GM19467 (cell line): Measurements from ENCODE around the gene CLCNKB.
"Not testable (repeated sequence)": the region's sequence is repeated elsewhere in the genome, so short reads cannot be mapped to it uniquely, and the experiment has no call there.

Experiments
- ATAC-seq: cut with Tn5 transposase; IDR thresholded peaks from one replicate; pipeline ENCODE4 v1.9.1; 2021; ENCODE audit warnings: mild to moderate bottlenecking, moderate library complexity; ENCODE audit not compliant: unreplicated experiment

The CLCNKB gene

GRCh38 chr1:16043521-16043920 is at the start of gene CLCNKB:
Gene CLCNKB, plus strand, starts transcription at chr1:16043782. Its CDS starts 711 bp downstream, at chr1:16044493.
- ATAC-seq: no peak

- no peak for ATAC-seq
Measured at GRCh38 chr1:15994081-15994480, 49.5 kb upstream of the CLCNKB start.

- ATAC-seq: no peak
Measured at GRCh38 chr1:15994590-15995351, 48.8 kb upstream of the CLCNKB start.

- ATAC-seq: no peak
Measured at GRCh38 chr1:15997076-15997585, 46.5 kb upstream of the CLCNKB start.

GRCh38 chr1:15997637-15998280 is 45.8 kb upstream of the CLCNKB start:
- ATAC-seq: no peak

- ATAC-seq: no peak
Measured at GRCh38 chr1:15998929-15999328, 44.7 kb upstream of the CLCNKB start.

- ATAC-seq: not testable (repeated sequence)
Measured at GRCh38 chr1:16001274-16001673, 42.3 kb upstream of the CLCNKB start.

- ATAC-seq: no peak
Measured at GRCh38 chr1:16005597-16005996, 38.0 kb upstream of the CLCNKB start.

GRCh38 chr1:16006010-16006409 is 37.6 kb upstream of the CLCNKB start:
- ATAC-seq: no peak

GRCh38 chr1:16006552-16007485 is 36.8 kb upstream of the CLCNKB start:
- ATAC-seq: no peak

GRCh38 chr1:16007671-16008341 is 35.8 kb upstream of the CLCNKB start:
- no peak for ATAC-seq

GRCh38 chr1:16009030-16009460 is 34.5 kb upstream of the CLCNKB start:
- ATAC-seq: no peak

- ATAC-seq: no peak
Measured at GRCh38 chr1:16009678-16010077, 33.9 kb upstream of the CLCNKB start.

GRCh38 chr1:16010837-16011236 is 32.7 kb upstream of the CLCNKB start:
- no peak for ATAC-seq

GRCh38 chr1:16011936-16012589 is 31.5 kb upstream of the CLCNKB start:
- no peak for ATAC-seq

GRCh38 chr1:16012590-16013219 is 30.9 kb upstream of the CLCNKB start:
- no peak for ATAC-seq

- no peak for ATAC-seq
Measured at GRCh38 chr1:16013220-16013907, 30.2 kb upstream of the CLCNKB start.

- ATAC-seq: no peak
Measured at GRCh38 chr1:16013908-16014258, 29.7 kb upstream of the CLCNKB start.
